Adrenal gland (tissue), 12 donors: ENCODE measurements around the gene PI4KA. TPM values are rescaled to one million over a fixed set of nuclear protein-coding genes. Genes with fewer than 3 reads are reported as not detected.
"Not testable (repeated sequence)": the region's sequence is repeated elsewhere in the genome, so short reads cannot be mapped to it uniquely, and the experiment has no call there.

Experiments used
- DNase-seq, 7 donors: peaks; one replicate each; pipeline ENCODE4 v3.0.0-alpha.2; 2019 to 2020
- H3K27ac ChIP-seq, 5 donors: fragments of 200-600 bp; sonication (generic) in 4 of 5; 1 replicate in 3 of 5; 2 replicates in 2 of 5; pipeline versions ENCODE4 v1.5.1 to v1.8.0; 2016 to 2020; ENCODE audit warnings: mild to moderate bottlenecking in 1 of 5
- H3K27me3 ChIP-seq: fragments of 200-600 bp; 2 replicates; pipeline ENCODE4 v1.8.0; 2021
- H3K36me3 ChIP-seq, 2 donors: fragments of 200-600 bp; replicated peaks in 1 of 2; 1 replicate in 1 of 2; 2 replicates in 1 of 2; pipeline versions ENCODE4 v1.5.1 to v1.8.0; 2018 to 2022
- H3K4me1 ChIP-seq, 2 donors: fragments of 200-600 bp; replicated peaks in 1 of 2; 1 replicate in 1 of 2; 2 replicates in 1 of 2; pipeline versions ENCODE4 v1.5.1 to v1.8.0; 2018 to 2021
- H3K4me3 ChIP-seq, 4 donors: fragments of 200-600 bp; sonication (generic) in 3 of 4; one replicate each; pipeline ENCODE4 v1.5.1; 2016 to 2018
- H3K9me3 ChIP-seq, 3 donors: fragments of 200-600 bp; sonication (generic) in 1 of 3; replicated peaks in 1 of 3; 1 replicate in 2 of 3; 2 replicates in 1 of 3; pipeline versions ENCODE4 v1.5.1 to v1.8.0; 2016 to 2021
- CTCF ChIP-seq, 6 experiments: fragments of 450-650 bp in 4 of 6; fragments of 200-600 bp in 2 of 6; sonication (generic) in 1 of 6; IDR thresholded peaks; 1 replicate in 5 of 6; 2 replicates in 1 of 6; pipeline versions ENCODE4 v1.5.1 to v1.8.0; 2016 to 2021; ENCODE audit warnings: antibody characterized with exemption in 6 of 6, mild to moderate bottlenecking in 2 of 6, moderate library complexity in 1 of 6
- POLR2A ChIP-seq, 2 donors: fragments of 450-650 bp; IDR thresholded peaks; one replicate each; pipeline ENCODE4 v1.6.1; 2017; ENCODE audit warnings: antibody characterized with exemption in 2 of 2, mild to moderate bottlenecking in 2 of 2, moderate library complexity in 1 of 2
- WGBS, 4 donors: extraction: QIAGEN DNeasy Blood & Tissue Kit in 2 of 4; methylation state at CpG; one replicate each; pipeline versions ENCODE4 v1.1.5 to v1.1.7; 2013 to 2017; 5-methylcytosine and 5-hydroxymethylcytosine counted together
- intact Hi-C, 2 donors: fragments of 100-400 bp; cut with DNase I; formaldehyde crosslinking; loops; one replicate each; pipeline versions ENCODE4 v1.14.1 to v1.15.0; 2022 to 2023
- polyA plus RNA-seq, 3 donors: library from polyadenylated mRNA; stranded (reverse); fragments of 200-250 nt in 2 of 3; fragments of 350-450 nt in 1 of 3; fragmentation: Illumina TruSeq in 1 of 3; extraction: RNeasy Lipid Tissue Mini Kit (QIAGEN cat#74804) in 1 of 3; gene quantifications; one replicate each; pipeline ENCODE4 v1.2.3, GENCODE V29; 2013 to 2014
- total RNA-seq, 9 donors: library from RNA; depleted of rRNA in 4 of 9; stranded (reverse); fragments of >200 nt in 4 of 9; fragments of 120-200 nt in 1 of 9; fragmentation: NEBNext Ultra II Directional in 1 of 9; extraction: Animal tissue kit (Norgen Biotek cat#: 25700) in 1 of 9; gene quantifications; one replicate each; pipeline versions ENCODE4 v1.1.0 to v1.2.4, GENCODE V29; 2013 to 2023
- donor health status: healthy with polysubstance abuse.
- donor health status: Bipolar disorder and iron deficiency.
- donor health status: DM: yes; HTN: yes; CAD: no.
- donor health status: DM: no; HTN: no; CAD: no.
- donor health status: DM: no; HTN: no; CAD: no.
- donor health status: DM: yes; HTN: yes; CAD: no.

Gene PI4KA
- total and polyA plus RNA-seq, 12 donors, result 36.4 to 134 (median 85.6) TPM

GRCh38 chr22:20771918-20772625 lies 86.5 kb downstream of the PI4KA start:
- DNase-seq, result no peak
- no peak for TF ChIP-seq CTCF (IDR thresholded peaks at IDR 0.05)
- TF ChIP-seq POLR2A (IDR thresholded peaks at IDR 0.05), result no peak
- Histone ChIP-seq H3K4me3 (no peak overlapping the region), H3K9me3 (no peaks in the 10 kb centered on the region), H3K27me3 (no peaks in the 10 kb centered on the region), H3K36me3 (no peaks in the 10 kb centered on the region), H3K4me1 (no peaks in the 10 kb centered on the region), H3K27ac (no peak overlapping the region)
- intact Hi-C loops, result no loop called here
- 88 to 94% (median 90%) methylated on average over 9 of the region's 9 CpGs for WGBS, 4 donors

- H3K4me1 ChIP-seq, intact Hi-C loops, H3K9me3 ChIP-seq, H3K4me3 ChIP-seq, H3K27me3 ChIP-seq, DNase-seq, H3K27ac ChIP-seq: not testable (repeated sequence)
- peaks cover 0 to 13% of the 10 kb centered on the region in 2 donors for H3K36me3 ChIP-seq
- 83 to 95% (median 91%) methylated on average over 9 of the region's 9 CpGs for WGBS, 4 donors
These were observed 89.2 kb downstream of the PI4KA start for GRCh38 chr22:20769496-20769826.

GRCh38 chr22:20766530-20766929 lies 92.1 kb downstream of the PI4KA start:
- H3K36me3 ChIP-seq, result peaks cover 0 to 34% of the 10 kb centered on the region in 2 donors
- intact Hi-C loops, result no loop called here
- TF ChIP-seq POLR2A (IDR thresholded peaks at IDR 0.05) (no peak), CTCF (IDR thresholded peaks at IDR 0.05) (no peak)
- H3K4me1 ChIP-seq, result no peaks in the 10 kb centered on the region
- DNase-seq, result no peak
- H3K27me3 ChIP-seq, result no peaks in the 10 kb centered on the region
- H3K27ac ChIP-seq, result no peak overlapping the region
- 95 to 100% (median 96%) methylated on average over 4 to 7 of the region's 7 CpGs for WGBS, 4 donors
- H3K9me3 ChIP-seq, result no peaks in the 10 kb centered on the region
- no peak overlapping the region for H3K4me3 ChIP-seq

- no peak overlapping the region for H3K27ac ChIP-seq
- DNase-seq, result no peak
- 94 to 97% (median 95%) methylated on average over 2 of the region's 2 CpGs for WGBS, 4 donors
- peaks cover 0 to 40% of the 10 kb centered on the region in 2 donors for H3K36me3 ChIP-seq
- H3K27me3 ChIP-seq, result no peaks in the 10 kb centered on the region
- intact Hi-C loops, result no loop called here
- H3K4me1 ChIP-seq, result no peaks in the 10 kb centered on the region
- H3K4me3 ChIP-seq, result no peak overlapping the region
- no peak for TF ChIP-seq CTCF (IDR thresholded peaks at IDR 0.05)
- TF ChIP-seq POLR2A (IDR thresholded peaks at IDR 0.05), result no peak
- H3K9me3 ChIP-seq, result no peaks in the 10 kb centered on the region
These were observed 92.7 kb downstream of the PI4KA start for GRCh38 chr22:20765938-20766337.

- no peak for DNase-seq
- Histone ChIP-seq H3K27me3 (no peaks in the 10 kb centered on the region), H3K36me3 (peaks cover 0 to 46% of the 10 kb centered on the region in 2 donors), H3K9me3 (no peaks in the 10 kb centered on the region), H3K4me1 (no peaks in the 10 kb centered on the region), H3K4me3 (no peak overlapping the region), H3K27ac (no peak overlapping the region)
- 87 to 95% (median 93%) methylated on average over 10 of the region's 10 CpGs for WGBS, 4 donors
- intact Hi-C loops, result no loop called here
- TF ChIP-seq CTCF (IDR thresholded peaks at IDR 0.05) (no peak), POLR2A (IDR thresholded peaks at IDR 0.05) (no peak)
These were observed 93.9 kb downstream of the PI4KA start for GRCh38 chr22:20764729-20765128.
